GM19397 (cell line): ENCODE data around the gene UBAP2.
"Not testable (repeated sequence)": the region's sequence is repeated elsewhere in the genome, so short reads cannot be mapped to it uniquely, and the experiment has no call there.

Source experiments
- ATAC-seq: cut with Tn5 transposase; IDR thresholded peaks from one replicate; pipeline ENCODE4 v1.9.1; 2021; ENCODE audit warnings: mild to moderate bottlenecking, moderate library complexity; ENCODE audit not compliant: unreplicated experiment

UBAP2 gene

GRCh38 chr9:34047864-34048726 is 592 bp downstream of the UBAP2 start:
- peak; percentile 30 for ATAC-seq

DNA sequence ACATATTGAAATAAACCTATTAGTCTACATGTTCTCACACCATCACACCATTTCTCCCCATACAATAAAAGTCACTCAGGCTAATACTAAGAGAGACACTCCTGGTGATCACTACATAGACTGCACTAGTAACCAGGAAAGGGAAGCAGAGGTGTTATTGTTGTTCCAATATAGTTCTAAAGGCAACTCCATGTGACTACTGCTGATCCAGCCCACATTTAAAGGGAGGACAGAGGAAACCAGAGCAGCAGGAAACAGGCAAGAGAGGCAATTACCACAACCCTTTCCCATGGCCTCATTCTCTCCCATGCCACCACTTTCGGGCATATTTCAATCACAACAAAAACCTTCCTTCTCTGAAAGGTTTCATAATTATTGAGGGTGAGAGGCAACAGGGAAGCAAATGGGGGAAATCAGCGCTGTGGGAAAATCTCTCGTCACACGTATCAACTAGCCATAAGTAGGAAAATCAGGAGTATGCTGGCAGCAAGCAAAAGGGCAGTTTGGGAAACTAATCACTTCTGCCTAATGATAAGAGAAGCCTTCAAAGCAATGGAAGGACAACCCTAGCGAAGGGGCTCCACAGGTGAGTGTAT is 1.8 kb downstream of the UBAP2 start:
- no peak for ATAC-seq

GRCh38 chr9:34045903-34046302 is 2.8 kb downstream of the UBAP2 start:
- no peak for ATAC-seq

DNA sequence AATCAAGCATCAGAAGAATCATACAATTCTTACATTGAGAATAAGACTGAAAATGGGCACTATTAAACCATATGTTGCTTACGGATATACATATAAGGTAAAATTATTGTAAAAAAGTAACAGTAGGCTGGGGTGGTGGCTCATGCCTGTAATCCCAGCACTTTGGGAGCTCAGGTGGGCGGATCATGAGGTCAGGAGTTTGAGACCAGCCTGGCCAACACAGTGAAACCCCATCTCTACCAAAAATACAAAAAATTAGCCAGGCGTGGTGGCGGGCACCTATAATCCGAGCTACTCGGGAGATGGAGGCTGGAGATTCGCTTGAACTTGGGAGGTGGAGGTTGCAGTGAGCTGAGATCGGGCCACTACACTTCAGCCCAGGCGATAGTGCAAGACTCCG is 6.6 kb downstream of the UBAP2 start:
- ATAC-seq = not testable (repeated sequence)

GRCh38 chr9:34038851-34039250 is 9.8 kb downstream of the UBAP2 start:
- not testable (repeated sequence) for ATAC-seq

GRCh38 chr9:34037626-34038025 is 11.1 kb downstream of the UBAP2 start:
- ATAC-seq = no peak

DNA sequence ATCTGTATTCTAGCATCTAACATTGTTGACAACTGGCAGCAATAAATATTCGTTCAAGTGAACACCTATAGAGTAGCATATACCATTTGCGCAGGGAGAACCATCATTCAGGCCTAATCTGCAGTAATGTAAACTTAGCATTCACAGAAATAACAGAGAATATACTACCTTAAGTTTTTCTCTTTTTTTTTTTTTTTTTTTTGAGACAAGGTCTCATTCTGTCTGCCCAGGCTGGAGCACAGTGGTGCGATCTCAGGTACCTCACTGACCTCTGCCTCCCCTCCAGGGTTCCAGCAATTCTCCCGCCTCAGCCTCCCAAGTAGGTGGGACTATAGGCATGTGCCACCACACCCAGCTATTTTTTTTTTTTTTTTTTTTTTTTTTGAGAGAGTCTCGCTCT is 12.1 kb downstream of the UBAP2 start:
- ATAC-seq = no peak

- no peak for ATAC-seq
Measured at GRCh38 chr9:34035656-34036055, 13.0 kb downstream of the UBAP2 start.

GRCh38 chr9:34034698-34035065 is 14.0 kb downstream of the UBAP2 start:
- no peak for ATAC-seq

DNA sequence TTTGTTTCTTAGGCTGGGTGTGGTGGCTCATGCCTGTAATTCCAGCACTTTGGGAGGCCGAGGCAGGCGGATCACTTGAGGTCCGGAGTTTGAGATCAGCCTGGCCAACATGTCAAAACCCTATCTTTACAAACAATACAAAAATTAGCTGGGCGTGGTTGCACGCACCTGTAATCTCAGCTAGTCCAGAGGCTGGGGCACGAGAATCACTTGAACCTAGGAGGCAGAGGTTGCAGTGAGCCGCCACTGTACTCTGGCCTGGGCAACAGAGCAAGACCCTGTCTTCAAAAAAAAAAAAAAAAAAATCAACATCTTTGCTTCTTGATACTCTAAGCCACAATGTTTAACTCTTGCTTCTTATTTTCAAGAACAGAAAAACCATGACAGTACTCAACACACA is 16.1 kb downstream of the UBAP2 start:
- ATAC-seq = no peak

- no peak for ATAC-seq
Measured at GRCh38 chr9:34027845-34028574, 20.7 kb downstream of the UBAP2 start.

GRCh38 chr9:34025811-34026210 is 22.9 kb downstream of the UBAP2 start:
- ATAC-seq = no peak

DNA sequence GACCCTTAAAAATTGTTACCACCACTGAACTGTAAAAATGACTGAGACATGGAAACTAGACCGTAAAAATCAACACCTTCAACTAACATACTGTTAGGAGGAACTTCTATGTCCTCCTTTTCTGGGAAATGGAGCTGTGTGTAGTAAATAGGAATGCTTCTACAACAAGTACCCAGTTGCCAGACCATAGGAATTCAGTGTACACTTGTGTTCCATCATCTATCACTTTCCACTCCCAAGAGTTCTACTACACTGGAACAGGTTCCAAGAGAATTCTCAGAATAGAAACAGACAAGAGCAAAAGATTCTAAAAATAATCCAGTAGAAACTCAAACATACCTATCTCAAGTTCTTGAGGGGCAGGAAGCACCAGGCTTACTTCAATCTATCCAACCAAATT is 23.6 kb downstream of the UBAP2 start:
- no peak for ATAC-seq

- ATAC-seq = not testable (repeated sequence)
Measured at GRCh38 chr9:34024476-34024875, 24.2 kb downstream of the UBAP2 start.

DNA sequence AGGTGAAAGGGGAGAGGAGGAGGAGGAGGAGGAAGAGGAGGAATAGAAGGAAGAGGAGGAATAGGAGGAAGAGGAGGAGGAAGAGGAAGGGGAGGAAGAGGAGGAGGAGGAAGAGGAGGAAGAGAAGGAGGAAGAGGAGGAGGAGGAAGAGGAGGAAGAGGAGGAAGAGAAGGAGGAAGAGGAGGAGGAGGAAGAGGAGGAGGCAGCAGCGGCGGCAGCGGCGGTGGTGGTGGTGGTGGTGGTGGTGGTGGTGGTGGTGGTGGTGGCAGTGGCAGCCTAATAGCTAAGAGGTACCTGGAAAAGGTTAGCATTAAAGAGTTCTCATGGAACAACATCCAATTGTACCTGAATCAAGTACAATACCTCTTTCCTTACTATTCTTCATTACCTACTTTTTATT is 32.5 kb downstream of the UBAP2 start:
- no peak for ATAC-seq

- no peak for ATAC-seq
Measured at GRCh38 chr9:34010979-34011378, 37.7 kb downstream of the UBAP2 start.

- no peak for ATAC-seq
Measured at GRCh38 chr9:34001951-34002350, 46.7 kb downstream of the UBAP2 start.

- ATAC-seq = no peak
Measured at GRCh38 chr9:34001298-34001697, 47.4 kb downstream of the UBAP2 start.

DNA sequence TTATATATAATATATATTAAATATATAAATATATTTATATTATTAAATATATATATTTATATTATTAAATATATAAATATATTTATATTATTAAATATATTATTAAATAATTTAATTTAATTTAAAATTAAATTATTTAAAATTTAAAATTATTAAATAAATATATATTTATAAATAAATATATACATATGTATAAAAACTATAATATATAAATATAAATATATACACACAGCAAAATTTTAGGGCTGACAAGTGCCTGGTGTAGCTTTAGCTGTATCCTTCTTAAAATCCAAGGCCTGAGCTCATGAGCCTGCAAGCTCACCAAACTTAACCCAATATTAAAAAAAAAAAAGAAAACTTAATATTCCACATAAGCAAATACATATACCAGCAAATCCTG is 53.2 kb downstream of the UBAP2 start:
- ATAC-seq = no peak

DNA sequence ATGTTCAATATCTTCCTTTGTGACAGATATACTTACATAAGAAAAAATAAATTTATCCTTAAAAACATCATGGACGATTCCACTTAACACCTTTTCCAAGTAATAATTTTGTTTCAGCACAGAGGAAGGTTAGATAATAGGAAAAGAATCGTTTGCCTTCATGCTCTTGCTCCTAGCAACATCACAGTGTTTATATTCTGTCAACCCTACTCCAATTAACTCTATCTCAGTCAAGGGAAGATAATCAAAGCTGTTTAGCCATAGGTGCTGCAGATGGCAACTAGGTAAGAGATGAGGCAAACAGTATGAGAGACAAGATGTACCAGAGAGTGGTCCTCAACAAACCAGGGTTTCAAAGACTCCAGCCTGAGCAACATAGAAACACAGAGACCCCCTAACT is 55.6 kb downstream of the UBAP2 start:
- no peak for ATAC-seq

- ATAC-seq = no peak
Measured at GRCh38 chr9:33992632-33993031, 56.1 kb downstream of the UBAP2 start.
